Sigmoid colon (tissue), 4 donors: ENCODE measurements around the gene MS4A2.

ENCODE experiments used
- CTCF ChIP-seq, 4 experiments: fragments of 450-650 bp in 3 of 4; fragments of 200-600 bp in 1 of 4; IDR thresholded peaks; one replicate each; pipeline ENCODE4 v1.5.1; 2016 to 2019; ENCODE audit warnings: antibody characterized with exemption in 4 of 4, mild to moderate bottlenecking in 3 of 4, moderate library complexity in 2 of 4
- EP300 ChIP-seq, 4 donors: sonication (generic); formaldehyde crosslinking; IDR thresholded peaks; one replicate each; pipeline ENCODE4 v1.6.1; 2017; ENCODE audit warnings: antibody characterized with exemption in 4 of 4
- POLR2A ChIP-seq, 2 donors: fragments of 450-650 bp; IDR thresholded peaks; one replicate each; pipeline ENCODE4 v1.6.1; 2016; ENCODE audit warnings: antibody characterized with exemption in 2 of 2, mild to moderate bottlenecking in 2 of 2, moderate library complexity in 2 of 2
- POLR2AphosphoS5 ChIP-seq, 4 donors: sonication (generic); formaldehyde crosslinking; IDR thresholded peaks; one replicate each; pipeline ENCODE4 v1.6.1; 2017; ENCODE audit warnings: antibody characterized with exemption in 4 of 4

- TF ChIP-seq POLR2A (IDR thresholded peaks at IDR 0.05), result no peak
- TF ChIP-seq CTCF (IDR thresholded peaks at IDR 0.05), result no peak
- no peak for TF ChIP-seq POLR2AphosphoS5 (IDR thresholded peaks at IDR 0.05)
- no peak for TF ChIP-seq EP300 (IDR thresholded peaks at IDR 0.05)
Observed at GRCh38 chr11:60098508-60098907, 10.0 kb downstream of the MS4A2 start.
